NCI-H1092 treated with DMSO at 0.1 percent for 48 hours (cell line): ENCODE measurements around the gene TFAP2D.
A peak's percentile ranks its signal among the peaks of the same experiment; 100 is the strongest.

Experiments
- DNase-seq: peaks from one replicate; lab custom pipeline; 2025; lab: John Stamatoyannopoulos, UW

Gene TFAP2D

DNA sequence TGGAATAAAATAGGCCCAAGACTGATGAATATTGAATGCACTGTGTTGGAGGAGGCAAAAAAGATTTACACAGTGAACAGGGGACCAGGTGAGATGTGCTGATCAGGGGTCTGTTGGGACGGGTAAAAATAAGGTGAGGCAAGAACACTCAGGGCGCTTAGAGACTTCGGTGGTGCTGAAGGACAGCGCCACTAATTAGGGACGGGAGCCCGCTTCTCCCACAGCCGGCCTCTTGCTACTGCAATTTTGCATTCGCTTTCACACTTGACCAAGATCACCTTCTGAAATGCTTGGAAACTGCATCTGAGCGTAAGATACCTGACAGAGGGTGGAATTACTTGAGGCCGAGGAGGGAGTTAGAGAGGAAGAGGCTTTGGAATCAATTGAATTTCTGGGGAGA is 7.3 kb downstream of the TFAP2D start:
- DNase-seq, result no peak

DNA sequence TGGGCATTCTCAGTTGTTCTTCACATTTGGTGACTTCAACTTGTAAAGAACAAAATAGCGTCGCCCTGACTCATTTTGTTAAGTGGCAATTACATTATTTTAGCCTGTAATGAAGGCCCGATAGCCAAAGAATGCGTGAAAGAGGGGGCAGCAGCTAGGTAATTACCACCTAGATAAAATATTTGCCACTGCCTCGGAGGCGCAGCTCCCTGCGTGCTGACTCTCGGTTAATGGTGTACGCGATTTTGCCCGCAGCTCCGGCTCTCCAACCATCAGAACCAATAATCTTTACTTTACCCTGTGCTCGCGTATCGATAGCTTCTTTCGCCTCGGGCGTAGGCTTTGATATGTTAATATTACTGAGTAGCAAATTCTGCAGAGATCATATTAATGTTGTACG is 8.7 kb downstream of the TFAP2D start:
- no peak for DNase-seq

DNA sequence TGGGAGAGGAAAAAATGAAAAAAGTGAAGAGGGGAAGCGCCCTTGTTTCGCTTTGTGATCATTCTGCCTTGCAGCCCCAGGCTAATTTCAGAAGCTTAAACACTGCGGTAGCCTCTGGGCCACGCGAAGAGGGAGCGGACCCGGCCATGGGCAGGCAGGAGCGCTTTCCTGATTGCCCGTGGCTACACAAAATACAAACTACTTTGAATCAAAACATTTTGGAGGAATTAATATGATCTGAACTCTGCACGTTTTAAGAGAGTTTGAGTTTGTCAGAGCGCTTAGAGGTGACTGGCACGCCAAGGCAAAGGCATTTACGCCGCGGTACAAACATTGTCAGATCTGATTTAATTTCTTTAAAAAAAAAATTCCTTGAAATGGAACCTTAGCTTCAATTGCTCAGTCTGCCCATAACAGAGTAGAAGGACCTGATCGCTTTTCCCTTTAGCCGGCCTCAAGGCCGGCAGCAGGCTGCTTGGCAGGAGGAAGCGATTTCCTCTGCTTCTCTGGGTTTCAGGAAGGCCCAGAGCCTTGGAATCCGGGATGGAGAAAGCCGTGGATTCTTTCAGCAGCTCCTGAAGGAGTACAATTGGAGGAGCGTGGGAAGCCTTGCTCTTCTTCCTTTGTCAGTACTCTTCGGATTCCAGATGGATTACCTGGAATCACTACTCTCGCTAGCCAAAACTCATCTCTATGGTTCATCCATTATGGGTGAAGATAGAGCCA is 9.7 kb downstream of the TFAP2D start:
- DNase-seq, result no peak

DNA sequence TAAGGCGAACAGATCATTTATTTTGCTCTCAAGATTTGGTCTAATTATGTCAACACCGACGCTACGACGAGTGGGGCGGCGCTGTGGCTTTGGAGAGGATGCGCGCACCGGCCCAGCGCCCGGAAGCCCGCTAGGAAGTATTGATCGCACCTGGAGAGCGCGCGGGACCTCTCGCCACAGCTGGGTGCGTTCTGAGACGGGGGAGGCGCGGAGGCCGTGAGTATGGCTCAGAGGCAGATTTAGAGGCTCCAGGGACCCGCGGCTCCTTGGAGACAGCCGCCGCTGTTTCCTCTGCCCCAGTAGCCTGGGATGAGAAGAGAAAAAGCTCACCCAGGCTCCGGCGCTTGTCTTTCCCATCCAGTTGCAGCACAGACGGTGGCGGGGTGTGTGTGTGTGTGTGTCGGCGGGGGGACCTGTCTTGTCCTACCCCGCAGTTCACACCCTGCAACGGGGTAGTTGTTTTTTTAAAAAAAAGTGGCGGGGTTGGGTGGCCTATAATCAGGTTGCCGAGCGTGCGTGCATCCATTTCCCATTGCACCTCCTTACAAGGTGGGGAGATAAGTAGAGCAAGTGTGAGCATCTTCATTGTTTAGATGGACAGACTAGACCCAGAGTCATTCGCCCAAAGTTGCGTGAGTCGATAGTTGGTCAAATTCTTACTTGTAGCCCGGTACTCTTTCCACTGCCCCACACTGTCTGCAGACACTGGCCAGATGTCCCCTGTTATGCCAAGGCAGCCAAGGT is 11.2 kb downstream of the TFAP2D start:
- no peak for DNase-seq

DNA sequence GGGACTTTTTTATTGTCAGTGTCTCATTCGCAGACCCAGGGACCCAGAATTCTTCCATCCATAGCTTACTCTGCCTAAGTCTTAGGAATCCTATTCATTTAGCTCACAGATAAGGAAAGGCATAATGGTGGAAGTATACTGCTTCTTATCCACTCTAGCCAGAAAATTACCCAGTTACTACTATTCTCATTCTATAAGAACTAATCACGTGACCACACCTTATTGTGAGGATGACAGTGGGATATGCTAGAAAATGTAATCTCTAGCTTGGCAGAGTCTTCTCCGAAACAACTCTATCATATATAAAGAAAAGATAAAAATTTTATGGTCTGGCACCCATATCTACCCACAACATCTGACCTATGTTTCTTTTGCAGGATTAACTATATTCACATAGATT is 21.2 kb downstream of the TFAP2D start:
- no peak for DNase-seq

DNA sequence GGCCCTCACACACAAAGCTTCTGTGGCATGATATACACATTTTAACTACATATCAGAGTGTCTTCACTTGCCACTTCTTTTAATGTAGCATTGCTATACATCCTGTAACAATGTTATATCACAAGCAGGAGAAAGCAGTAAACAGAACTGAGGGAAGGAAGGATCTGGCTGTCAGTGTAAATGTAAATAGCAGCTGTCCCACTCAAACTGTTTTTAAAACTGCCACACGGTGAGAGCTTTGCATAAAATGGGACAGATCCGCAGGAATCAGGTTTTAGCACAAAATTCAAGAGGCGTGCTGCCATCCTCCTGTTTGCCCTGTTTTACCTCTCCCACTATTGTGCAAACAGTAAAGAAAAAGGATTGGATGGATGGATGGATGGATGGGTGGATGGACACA is 28.8 kb downstream of the TFAP2D start:
- no peak for DNase-seq

DNA sequence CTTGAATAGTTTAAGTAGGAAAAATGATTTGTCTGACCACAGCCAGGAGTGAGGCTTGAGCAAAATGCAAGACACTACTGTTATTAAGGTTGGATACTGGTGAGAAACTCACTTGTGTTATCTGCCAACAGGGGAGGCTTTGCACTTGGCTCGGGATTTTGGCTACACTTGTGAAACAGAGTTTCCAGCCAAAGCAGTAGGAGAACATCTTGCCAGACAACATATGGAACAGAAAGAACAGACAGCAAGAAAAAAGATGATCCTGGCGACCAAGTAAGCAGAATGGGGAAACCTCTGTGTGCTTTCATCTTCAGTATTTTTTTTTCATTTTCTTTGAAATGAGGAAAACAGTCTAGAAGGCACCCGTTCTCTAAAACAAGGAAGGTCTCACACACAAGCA is 31.6 kb downstream of the TFAP2D start:
- DNase-seq, result no peak

DNA sequence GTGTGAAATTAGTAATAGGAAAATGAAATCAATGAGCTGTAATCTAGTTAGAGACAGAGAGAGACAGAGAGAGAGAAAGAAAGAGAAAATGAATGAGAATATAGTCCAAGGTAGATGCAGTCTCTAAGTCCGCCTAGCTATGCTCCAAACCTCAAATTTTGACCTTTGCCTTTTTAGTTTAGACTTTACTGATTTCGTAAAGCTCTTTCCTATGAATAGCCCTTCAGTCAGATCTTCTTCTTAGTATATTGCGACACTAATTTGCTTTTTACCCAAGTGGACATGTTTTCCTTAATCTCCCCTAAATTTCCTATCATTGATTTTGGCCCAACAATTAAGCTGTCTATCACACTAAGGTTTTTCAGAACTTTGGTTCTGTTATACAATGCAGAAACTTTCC is 49.5 kb downstream of the TFAP2D start:
- DNase-seq, result no peak

DNA sequence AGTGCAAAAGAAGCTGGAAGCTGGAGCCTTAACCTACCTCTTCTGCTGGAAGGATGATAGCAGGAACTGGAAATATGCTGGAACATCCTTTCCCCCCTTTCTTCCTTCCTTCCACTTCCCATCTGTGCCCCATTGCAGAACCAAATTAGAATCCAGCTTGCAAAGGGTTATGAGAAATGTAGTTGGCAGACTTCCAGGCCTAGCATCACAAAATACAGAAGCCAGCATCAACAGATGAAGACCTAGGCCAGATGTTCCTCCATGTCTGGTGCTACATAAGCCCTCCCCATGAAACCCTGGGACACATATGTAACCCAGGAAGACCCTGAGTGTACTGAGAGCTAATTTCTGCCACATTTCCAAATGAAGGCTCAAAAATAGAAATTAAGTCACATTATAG is 65.4 kb downstream of the TFAP2D start:
- DNase-seq, result no peak

DNA sequence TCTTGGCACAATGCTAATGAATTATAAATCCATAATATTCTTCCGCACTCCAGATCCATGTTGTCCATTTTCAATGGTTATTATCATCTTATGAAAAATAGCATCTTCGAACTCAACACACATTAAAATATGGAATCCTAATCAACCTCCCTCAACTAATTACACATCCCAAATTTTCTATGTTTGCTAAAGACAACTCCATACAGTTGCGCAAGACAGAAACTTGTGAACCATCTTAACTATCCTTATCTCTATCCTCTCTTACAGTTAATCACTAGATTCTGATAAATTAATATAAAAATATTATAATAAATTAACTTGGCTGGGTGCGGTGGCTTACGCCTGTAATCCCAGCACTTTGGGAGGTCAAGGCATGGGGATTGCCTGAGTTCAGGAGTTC is 67.1 kb downstream of the TFAP2D start:
- no peak for DNase-seq

DNA sequence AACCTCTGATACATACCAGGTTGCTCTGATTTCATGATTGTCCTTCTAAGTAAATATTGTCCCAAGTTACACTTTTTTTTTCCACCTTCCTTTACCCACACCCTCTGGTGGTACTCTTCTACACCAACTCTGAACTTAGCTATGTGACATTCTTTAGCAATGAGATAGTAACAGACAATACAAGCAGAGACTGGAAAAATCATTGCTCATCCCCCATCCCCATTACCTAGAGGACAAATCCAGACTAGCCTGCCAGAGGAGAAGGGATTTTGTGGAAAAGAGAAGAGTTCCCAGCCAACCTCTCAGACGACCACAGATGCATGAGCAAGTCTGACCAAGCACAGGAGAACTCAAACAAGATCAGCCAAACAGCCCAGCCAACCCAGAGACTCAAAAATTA is 72.6 kb downstream of the TFAP2D start:
- DNase-seq, result no peak

DNA sequence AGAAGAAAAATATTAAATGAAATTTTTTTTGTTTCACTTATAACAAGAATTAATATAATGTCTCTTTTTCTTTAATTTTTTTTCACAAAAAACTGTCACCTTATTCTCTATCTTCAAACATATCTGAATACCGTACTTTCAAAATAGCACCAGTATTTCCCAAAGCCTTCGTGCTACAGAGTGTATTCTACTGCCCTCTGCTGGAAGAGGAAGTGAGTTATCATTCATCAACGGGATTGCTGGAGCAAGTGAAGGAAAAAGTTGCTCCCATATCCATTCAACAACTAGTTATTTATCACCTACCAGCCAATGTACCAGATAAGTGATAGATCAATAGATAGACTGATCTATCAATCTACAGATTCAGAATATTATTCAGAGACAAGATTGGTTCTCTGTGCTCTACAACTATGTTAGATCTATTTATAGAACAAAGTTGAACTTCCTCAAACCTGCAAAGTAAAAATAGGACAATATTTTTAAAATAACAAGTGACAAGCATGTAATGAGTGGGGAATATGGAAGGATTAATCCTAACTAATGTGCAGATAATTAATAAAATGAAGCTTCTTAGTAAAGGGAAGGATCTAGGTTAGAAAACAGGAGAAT is 78.7 kb downstream of the TFAP2D start:
- DNase-seq, result peak; percentile 2

DNA sequence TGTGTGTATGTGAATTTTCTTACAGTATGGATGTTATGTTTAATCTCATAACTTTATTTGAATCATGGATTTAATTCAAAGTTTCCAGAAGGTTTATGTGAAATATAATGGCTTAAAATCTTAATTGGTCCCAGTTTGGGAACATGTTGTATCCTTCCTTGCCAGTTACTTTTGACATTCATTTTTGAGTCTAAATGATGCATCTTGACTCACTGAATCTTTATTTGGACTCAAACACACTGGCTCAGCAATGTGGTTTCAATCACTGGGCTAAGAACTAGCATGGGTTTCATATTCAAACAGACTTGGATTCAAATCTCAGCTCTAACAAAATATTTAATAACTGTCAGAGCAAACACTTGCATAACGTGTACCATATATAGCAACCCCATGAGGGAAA is 79.4 kb downstream of the TFAP2D start:
- no peak for DNase-seq

DNA sequence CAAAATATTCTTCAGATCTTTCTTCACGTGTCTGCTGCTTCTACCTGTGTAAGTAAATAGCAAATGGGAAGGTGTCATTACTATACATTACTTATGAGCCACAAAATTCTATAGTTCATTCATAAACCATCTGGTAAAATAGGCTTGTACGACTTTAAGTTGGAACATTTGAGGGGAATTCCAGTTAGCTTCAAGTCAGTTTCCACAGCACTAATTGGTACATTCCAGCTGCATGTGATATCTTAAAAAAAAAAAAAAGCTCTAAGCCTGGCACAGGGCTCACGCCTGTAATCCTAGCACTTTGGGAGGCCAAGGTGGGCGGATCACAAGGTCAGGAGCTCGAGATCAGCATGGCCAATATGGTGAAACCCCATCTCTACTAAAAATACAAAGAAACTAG is 82.2 kb downstream of the TFAP2D start:
- DNase-seq, result no peak

DNA sequence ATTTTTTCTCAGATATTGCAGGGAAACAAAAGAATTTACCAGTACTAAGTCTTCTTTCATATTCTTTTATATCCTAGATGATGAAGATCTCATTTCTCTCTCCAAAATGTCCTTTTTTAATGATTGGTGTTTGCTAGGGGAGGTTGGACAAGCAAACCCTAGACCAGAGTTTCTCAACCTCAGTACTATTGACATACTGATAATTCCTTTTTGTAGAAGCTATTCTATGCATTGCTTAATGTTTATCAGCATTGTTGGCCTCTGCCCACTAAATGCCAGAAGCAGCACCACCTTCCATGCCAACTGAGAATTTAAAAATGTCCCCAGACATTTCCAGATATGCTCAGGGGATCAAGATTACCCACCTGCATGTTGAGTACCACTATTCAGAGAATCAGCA is 91.0 kb downstream of the TFAP2D start:
- DNase-seq, result no peak

DNA sequence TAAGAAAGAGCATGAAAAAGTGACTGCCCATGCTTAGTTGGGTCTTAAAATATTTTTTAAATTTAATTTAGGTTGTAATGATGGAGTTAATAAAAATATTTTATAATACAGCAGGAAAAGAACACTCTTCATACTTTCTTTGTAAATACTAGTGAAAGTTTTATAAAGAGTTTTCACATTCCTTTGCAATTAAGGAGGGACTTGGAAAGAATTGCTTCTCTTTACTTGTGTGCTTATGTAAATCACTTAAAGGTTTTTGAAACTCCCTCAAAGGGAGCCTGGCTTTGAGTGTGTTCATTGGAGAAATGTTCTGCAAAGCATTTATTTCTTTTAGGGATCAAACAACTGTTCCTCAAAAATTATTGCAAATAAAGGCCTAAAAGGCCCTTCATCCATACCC is 93.7 kb downstream of the TFAP2D start:
- no peak for DNase-seq

DNA sequence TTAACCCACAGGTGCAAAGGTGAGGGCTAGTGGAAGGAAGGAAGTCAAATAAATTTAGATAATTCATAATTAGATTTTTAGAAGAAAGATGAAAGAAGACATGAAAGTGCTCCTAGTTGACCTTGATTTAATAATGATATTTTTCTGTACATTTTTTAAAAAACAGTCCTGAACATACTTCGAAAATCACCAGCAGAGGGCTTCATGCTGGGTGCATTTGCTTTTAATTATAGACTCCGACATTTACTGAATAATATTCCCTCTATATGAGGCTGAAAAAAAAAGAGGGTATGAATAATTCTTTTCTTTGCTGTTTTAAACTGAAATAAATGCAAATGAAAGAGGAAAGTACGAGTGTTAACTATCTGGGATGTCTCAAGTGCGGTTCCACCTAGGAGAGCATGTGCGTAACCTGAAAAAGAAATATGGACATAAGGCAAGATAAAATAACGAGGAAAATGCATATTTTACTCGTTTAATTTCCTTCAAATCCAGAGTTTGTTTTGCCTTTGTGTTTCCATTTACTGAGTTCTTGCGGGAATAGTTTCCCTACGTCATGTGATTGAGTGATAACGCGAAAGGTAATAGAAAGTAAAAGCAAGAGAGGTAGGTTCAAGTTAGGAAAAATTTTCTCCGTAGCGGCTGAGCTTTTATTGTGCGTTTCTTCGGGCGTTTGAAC is 102.2 kb downstream of the TFAP2D start:
- no peak for DNase-seq

DNA sequence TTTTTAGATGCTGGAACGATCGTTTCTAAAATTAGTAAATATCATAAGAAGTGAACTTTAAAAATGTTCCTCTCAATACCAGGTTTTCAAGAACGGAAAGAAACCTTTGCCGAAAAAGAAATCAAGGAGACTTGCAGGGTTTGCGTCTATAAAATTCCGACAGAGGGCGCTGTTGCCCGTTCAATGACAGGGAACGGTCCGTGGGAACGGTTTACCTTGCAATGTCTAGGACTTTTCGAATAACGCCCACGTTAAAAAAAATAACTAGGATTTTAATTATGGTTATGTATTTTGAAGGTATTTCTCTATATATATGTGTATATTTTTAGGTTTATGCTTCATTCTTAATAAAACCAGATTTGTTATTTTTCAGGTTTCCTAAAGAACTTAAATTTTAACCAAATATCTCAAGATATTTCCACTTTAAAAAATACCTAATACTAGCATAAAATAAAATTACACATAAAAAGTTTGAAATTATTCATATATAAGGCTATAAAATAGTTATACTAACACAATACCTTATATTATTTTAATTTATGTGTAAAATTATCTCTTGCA is 102.9 kb downstream of the TFAP2D start:
- DNase-seq, result peak; percentile 32

DNA sequence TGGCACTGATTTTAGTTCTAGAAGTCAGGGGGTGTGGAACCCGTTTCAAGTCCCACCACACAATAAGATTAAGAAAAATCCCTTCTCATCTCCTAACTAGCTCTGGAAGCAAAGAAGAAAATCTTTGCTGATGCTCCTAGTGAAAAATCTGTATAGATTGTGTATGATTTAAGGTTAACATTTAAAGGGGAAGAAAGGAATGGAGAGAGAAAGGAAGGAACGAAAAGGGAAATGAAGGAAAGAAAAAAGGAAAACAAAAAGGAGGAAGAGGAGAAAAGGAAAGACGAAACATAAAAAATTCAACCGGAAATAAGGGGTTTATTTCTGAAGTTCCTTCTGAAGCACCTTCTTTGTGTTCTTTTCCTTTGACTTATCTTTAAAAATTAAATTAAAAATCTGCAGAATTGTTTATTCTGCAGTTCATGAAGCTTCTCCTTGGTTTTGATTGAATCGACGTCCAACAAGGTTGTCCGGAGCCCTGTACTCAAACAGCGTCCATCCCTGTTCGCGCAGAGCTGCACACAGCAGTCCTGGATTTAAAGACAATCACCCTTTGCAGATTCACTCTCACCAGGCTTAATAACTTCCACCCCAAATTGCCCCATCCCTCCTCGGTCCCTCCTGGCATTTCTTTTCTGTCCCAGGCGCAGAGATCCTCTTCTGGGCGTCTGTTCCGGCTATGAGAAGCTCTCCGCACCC is 103.8 kb downstream of the TFAP2D start:
- DNase-seq, result no peak

DNA sequence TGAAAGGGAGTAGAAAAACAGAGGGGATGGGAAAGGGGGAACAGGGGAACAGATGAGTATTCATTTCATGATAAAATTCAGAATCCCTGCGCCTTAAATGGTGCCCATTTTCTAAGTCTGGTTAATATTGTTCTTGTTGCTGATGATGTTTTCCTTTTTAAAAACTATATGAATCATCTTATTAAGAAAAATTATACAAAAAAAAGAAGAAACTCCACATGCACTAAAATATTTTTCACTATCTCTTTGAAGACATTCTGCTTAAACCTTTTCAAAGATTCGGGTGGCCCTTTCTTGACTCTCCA is 104.3 kb downstream of the TFAP2D start:
- DNase-seq, result no peak

DNA sequence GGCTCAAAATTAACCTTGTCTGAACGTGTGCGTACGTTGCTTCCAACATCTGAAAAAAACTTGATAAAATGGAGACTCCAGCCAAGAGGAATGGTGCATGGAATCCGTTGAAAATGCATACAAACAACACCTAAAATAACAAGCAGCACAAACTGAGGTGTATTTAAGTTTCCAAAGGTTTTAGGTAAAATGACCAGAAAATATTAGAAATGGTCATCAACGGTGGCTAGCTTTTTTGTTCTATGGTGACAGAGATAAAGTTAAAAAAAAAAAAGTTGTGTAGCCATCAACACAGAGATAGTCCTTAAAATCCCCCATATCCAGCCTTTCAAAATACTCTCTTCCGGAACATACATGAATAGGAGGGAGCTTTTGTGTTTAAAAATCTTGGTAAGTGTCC is 104.7 kb downstream of the TFAP2D start:
- DNase-seq, result no peak

DNA sequence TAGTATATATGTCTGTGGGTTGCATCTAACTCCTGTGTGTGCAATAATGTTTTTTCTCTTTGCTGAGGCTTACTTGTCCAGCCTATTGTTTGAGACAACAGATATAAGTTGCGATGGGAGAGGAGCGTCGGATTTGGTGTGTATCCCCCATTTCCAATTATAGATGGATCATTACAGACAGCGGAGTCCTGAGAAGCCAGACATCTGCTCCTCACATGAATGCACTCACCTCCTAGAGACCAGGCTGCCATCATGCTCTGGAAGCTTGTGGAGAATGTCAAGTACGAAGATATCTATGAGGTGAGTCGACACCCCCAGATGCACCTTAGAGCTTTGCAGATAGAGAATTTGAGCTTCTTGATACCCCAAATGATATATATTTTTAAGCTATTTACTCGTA is 105.3 kb downstream of the TFAP2D start, which contains the start of gene TFAP2B:
TFAP2B (plus strand) TSS at position 199 of the 400 bp plus-strand sequence; CDS start at position 220, 21 bp downstream.
- DNase-seq, result no peak
